GM19455 (cell line): ENCODE results near the gene TMA7.

ENCODE experiments used
- ATAC-seq: cut with Tn5 transposase; IDR thresholded peaks from one replicate; pipeline ENCODE4 v1.9.1; 2021; ENCODE audit not compliant: unreplicated experiment

TMA7 gene

DNA sequence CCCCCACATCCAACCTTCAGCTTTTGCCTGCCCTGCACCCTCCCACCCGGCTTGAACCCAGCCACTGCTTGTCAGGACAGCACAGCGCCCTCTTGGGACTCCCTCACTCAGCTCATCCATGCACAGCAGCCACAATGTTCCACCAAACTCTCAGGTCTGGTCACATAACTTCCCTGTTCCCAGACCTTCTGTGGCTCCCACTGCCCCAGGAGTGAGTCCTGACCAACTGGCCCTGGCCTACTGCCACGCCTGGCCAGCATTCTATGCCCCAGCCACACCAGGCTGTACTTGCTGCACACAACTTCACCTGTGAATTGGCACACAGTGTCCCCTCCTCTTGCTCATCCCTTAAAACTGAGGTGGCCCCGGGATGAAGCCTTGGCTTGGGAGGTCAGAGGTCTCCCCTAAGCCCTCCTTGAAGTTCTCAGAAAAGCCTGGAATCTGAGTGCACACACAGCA lies 31.2 kb upstream of the TMA7 start:
- no peak for ATAC-seq

DNA sequence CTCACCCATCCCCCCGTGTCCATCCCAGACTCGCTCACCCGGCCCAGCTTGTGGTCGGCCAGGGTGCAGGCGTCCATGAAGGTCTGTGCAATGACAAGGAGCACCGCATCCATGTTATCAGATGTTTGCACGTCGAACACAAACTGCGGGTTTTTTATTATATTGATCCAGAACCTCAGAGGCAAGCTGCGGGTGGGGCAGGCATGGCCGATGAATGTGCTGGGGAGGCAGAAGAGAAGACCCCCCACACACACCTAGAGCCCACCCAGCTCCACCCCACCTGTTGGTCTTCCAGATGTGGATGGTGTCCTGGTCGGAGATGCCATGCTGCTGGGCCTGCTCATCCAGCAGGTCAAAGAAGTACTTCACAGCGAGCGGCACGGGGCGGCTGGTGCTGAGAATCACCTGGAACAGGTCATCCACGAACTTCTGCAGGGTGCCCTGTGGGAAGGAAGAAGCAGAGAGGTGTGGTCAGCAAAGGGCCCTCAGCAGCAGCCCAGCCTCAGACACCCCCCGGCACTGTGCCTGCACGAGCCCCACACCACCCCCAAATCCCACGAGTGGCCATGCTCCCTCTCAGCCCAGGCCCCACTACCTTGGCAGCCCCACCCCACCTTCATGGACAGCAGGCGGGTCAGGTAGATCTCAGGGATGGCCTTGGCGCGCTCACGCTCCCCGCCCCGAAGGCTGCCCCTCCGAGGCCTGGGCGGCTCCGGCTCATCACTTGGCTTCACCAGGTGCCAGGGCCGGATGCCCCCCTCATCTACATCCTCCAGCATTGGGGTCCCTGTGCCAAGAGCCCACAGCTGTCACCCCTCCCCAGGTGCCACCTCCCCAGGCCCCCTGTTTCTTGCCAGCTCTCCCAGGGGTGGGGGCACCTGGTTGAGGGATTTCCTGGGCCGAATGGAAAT lies 30.5 kb upstream of the TMA7 start:
- ATAC-seq = no peak

DNA sequence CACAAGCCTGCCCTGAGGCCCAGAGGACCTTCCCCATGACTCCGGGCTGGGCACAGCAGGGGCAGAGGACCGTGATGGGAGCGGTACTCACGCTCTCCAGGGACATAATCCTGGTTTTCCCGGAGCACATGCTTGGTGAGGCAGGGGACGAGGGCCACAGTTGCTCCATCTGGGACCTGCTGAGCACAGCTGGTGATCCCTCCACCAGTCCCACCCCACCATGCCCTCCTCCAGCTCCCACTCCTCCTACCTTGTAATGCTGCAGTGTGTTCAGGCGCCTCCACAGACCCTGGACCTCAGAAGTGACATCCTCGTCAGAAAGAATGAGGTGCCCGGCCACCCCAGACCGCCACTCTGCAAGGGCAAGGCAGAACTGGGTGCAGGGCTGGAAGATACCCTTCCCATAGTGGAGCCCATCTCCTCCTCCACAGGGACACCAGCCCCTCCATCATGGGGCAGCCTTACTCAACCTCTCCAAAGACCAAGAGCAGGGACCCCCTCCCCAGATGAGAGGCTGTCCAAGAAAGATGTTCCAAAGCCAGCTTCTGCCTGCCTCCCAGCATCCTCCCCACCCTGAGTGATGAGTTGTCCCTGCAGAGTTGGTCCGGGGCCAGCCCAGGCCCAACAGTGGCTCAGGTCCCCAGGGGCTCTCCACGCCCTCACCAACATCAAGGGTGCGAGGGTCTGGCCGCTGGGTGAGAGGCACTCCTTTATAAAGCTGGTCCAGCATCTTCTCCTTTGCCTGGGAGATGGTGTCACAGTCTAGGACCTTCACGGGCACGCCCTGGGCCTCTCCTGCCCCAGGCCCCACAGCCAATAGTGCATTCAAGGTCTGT lies 29.6 kb upstream of the TMA7 start:
- ATAC-seq = no peak

DNA sequence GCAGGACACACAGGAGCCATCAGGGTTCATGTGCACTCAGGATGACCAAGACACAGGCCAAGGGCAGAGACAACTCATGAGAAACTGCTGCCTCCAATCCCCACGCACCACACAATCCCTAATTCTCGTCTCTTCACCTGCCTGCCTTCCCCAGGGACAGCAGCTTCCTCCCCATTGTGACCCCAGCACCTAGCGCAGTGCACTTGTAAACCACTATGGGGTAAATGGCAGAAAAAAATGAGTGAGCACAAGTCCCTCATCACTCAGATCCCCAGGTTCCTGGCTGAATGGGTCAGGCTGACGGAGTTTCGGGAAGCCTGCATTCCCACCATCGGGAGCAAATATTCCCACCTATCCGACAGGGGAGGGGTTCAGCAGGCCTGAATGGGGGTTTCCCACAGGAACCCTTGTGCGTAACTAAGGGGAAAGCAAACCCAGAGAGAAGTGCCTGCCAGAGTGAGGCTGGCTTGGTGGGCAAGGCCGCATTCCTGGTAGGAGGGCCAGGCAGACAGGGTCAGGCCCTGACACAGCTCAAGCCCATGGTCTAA lies 28.9 kb upstream of the TMA7 start:
- no peak for ATAC-seq

DNA sequence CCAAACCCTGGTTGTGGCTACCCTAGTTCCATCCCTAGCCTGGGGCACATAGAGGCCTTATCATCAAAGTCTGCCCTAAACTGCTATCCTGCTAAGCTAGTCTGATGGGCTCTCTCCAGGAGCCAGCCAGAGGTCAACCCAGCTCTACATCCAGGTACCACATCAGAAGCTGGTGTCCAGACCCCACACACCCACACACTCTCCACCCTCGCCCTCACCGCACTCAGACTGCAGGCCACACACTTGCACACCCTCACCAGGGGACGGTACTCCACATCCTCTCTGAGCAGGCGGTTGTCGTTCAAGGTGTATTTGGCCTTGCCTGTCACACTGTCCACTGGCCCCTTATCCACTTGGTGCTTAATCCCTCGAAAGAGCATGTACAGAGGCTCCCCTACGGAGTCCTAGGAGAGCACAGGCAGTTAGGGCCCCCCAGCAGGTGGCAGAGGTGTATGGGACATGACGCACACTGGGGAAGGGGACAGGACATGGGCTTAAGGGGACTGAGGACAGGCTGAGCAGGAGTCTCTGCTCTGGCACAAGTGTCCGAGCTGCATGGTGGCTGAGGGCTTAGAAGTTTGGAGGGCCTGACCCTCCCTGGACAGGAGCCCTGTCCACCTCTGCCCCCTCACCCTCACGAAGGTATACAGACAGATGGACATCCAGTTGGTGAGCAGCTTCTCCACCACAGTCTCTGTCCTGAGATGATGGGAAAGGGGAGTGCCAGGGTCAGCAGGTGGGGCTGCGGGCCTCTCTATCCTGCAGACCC lies 28.3 kb upstream of the TMA7 start:
- no peak for ATAC-seq

DNA sequence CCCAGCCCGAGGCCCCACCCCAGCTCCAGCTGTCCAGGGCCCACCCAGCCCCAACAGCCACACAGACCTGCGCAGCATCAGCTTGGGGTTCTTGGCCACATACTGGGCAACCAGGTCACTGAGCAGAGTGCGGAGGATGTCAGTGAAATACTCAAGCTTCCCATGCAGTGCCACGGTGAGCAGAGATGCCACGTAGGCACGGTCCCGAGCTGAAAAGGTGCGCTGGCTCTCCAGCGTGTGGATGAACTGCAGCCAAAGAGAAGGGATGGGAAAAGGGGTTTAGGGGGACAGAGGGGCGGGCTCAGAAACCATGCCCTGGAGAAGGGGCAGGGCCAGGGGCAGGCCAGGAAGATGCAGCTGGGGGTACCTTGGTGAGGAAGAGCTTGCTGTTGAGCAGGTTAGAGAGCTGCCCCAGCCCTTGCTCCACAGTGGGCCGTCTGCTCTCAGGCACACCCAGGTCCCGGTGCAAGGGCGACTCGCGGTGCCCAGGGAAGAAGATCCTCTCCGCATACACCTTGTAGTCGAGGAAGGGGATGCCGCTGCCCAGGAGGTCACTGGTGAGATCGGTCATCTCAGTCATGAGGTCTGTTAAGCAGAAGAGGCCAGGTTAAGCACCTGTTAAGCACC lies 27.6 kb upstream of the TMA7 start:
- no peak for ATAC-seq

DNA sequence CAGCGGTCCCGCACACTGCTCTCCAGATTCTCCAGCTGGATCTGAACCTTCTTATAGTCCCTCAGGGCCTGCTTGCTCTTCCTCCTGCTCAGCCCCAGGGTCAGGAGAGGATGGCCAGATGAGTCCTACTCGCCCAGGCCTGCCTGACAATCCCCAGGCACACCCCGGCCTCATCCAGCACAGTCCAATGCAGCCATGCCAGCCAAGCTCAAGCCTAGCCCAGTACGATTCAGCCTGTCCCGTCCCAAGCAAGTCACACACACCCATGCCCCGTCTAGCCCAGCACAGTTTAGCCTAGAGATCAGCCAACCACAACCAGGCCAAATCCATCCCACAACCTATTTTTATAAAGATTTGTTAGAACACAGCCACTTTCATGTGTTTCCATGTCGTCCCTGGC lies 27.0 kb upstream of the TMA7 start:
- ATAC-seq = no peak

DNA sequence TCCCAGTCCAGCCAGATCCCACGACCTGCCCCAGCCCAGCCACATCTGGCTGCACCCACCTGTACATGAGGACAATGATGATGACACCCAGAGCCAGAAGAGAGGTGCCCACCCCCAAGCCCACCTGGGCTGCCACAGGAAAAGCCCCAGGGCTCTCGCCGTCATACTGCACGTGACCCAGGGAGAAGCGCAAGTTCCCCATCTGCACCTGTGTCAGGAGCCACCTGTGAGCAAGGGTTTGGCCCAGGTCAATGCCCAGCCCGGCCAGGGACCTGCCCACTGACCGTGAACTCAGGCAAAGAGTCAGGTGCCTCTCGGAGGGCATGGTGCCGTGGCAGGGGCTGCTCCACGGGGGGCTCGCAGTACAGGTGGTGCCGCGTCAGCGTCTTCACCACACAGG lies 26.4 kb upstream of the TMA7 start:
- ATAC-seq = no peak

DNA sequence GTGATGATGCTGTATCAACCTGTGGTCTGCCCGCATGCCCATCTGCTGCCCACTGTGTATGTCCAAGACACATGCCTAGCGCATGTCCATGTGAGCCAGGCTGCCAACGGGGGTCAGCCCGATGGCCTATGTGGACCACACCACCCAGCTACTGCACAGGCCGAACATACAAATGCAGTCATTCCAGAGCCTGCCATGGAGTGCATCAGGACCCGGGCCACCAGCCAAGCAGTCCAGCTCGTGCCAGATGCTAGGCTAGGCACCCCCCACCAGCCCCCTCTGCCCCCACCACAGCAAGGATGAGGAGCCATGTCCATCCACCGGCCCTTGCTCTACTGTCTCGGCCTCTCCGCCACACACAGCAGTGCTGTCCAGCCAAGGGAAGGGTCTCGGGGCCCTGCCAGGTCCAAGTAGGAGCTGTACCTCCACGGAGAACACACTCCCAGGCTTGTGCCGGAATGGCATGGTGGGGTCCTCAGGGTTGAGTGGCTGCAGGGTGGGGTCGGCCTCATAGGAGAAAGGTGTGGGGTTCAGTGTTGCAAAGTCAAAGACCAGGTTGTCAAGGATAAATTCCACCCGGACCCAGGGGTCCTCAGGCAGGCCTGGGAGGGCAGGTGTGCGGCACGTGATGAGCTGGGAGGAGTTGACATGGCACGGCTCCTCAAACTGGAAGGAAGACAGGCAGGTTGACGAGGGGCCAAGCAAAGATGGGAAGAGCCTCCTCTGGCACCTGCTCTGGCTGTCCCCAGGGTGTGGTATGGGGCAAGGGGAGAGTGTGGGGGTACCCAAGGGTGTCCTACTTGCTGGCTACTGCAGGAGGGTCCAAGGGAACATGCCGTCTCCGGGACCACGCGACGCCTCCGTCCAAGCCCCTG lies 25.4 kb upstream of the TMA7 start:
- no peak for ATAC-seq

DNA sequence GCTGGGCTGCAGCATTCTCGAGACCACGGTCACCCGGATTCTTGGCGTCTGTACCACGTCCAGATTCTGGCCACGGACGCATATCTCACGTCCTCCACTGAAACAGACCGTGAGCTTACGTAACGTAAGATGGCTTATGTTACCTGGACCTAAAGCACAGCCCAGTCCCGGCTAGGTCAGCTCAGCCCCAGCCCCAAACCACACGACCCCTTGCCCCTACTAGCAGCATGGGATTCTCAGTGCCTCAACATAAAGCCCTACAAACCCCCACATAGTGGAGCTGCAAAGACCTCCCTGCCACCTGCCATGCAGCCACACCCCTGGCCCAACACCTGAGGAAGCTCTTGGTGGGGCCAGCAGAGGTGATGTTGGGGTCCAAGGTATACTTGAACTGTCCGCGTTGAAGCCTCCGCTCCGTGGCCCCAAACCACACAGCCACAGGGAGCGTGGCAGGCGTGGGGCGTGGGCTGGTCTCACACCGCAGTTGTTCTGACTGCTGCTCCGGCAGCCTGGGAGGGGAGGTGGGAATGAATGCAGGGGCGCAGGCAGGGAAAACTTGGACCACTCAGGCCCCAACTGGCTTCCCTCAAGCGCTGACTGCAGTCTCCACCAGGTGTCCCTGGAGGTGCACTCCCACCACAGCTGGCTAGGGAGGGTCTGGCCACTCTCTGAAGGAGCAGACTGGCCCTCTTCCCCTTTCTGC lies 24.7 kb upstream of the TMA7 start:
- ATAC-seq = no peak

DNA sequence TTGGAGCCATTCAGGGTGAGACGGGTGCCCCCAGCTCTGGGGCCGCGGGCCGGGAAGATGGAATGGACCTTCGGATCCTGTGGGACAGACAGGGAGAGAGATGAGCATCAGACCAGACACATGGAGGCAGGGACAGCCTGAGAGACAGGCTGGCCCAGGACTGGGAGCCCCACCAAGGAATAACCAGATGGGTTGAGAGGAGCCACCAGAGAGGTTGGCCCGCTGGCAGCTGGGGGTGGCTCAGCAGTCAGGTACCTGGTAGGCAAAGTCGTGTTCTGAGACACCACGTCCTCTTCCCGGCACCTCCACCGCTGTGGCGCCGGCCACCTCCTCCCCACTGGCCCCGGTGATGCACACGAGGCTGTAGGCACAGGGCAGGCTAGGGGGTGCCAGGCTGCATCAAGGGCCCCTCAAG lies 24.0 kb upstream of the TMA7 start:
- no peak for ATAC-seq

DNA sequence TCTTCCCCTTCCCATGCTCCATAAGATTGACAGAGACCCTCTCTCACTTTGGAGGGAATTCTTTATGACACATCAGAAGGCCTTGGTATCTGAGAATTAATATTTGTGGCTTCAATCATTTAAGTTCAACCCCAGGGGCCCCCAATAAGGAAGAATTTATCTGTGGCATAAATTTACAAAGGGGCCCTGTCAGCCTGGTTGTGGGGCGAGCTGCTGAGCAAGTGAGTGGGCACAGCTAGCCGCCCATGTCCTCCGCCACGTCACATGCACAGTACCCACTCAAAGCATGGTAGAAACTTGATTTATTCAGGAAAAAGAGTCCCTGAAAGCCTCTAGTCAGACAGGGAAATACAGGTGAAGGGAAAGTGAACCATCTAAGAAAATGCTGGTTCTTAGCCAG lies 23.5 kb upstream of the TMA7 start:
- no peak for ATAC-seq

DNA sequence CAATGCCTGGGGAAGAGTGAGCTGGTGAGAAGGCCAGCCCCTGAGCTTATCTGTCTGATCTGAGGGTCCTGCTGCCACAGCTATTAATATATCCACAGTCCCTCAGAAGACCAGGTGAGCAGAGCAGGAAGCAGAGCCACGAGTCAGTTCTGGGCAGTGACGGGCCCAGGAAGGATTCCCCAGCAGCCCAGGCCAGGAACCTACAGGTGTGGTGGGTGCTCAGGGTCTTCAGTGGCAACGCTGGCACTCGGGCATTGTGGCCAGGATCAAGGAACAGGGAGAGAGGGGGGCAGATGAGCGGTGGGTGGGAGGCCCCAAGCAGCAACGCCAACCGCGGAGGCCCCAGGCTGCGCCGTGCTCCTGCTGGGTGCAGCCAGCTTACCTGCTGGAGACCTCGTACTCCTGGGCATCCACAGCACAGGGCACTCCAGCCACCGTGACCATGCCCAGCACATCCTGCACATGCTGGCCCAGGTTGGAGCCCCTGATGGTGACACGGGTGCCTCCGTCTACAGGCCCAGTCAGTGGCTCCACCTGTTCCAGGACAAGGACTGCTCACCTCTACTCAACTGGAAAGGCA lies 22.4 kb upstream of the TMA7 start:
- no peak for ATAC-seq

DNA sequence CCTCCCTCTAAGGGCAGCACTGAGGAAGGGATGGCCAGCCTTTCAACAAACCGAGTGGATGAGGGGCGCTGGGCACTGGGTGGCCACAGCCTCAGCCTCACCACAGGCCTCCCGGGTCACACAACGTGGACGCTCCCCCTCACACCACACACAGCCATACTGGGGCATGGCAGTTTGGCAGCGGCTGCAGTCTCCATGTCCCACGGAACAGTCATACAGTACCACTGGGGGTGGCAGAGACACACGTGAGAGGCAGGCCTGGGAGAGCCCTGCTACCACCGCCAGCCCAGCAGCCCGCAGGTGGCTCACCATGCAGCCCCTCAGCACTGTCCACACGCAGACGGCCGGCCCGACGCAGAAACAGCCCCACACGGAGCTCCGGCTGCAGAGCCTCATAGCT lies 21.9 kb upstream of the TMA7 start:
- no peak for ATAC-seq

DNA sequence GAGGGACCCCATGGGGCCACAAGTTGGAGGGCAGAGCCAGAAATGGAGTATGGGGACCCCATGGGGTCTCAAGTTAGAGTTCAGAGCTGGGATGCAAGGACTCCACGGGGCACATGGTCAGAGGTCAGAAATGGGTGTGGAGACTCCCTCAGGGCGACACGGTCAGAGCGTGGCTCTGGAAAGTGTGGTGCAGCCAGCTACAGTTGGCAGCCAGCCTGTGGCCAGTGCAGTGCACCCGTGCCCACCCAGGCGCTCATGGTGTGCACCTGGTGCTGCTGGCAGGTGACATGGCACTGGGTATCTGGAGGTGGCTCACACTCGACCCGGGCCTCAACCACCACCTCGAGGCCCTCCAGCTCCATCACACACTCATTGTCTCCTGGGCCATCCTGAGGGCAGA lies 21.4 kb upstream of the TMA7 start:
- ATAC-seq = no peak

DNA sequence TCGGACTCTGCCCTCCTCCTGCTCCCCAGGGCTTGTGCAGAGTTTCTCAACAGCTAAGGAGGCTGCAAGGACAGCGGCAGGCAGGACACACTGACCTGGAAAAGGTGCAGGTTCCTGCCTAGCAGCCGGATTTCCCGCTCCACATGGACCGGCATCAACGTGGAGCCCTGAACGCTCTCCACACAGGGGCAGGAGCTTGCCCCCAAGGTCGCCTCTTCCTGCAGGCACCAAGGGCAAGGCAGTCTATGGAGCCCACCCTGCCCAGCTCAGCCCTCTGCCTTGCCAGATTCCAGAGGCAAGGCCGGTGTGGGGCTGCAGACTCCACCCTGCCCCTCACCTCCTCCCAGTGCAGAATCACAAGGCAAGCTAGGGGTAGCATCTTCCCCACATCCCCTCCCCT lies 20.9 kb upstream of the TMA7 start:
- ATAC-seq = no peak

DNA sequence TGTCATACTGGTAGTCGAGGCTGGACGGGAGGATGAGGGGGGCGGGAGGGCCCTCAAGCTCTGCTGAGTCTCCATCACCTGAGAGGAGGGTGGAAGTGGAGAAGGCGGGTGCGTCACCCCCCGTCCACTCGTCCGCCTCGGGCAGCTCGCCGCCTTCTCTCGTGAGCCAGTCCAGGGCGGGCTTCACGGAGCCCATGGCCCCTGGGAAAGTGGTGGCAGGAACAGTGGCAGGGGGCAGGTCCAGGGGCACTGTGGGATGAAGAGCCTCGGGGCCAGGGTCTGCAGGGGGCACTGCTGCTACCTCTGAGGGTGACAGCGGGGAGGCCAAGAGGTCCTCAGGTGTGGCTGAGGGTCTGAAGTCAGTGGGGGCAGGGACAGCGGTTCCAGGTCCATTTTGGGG lies 20.5 kb upstream of the TMA7 start:
- ATAC-seq = no peak

DNA sequence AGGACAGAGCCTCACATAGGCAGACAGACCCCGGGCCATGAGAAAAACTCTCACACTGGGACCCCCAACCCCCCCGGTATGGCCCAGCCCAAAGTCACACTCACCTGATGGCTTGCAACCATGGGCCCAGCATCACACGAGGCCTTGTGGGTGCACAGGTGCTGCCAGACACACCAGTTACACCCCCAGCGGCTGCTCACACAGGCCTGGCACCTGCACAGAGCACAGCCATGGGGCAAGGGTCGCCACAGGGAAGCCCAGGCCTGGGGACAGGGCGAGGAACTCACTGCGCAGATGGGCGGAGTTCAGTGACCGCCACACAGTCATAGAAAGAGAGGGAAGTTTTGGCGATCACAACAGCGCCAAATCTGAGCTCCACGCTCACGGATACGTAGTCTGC lies 19.5 kb upstream of the TMA7 start:
- ATAC-seq = no peak

DNA sequence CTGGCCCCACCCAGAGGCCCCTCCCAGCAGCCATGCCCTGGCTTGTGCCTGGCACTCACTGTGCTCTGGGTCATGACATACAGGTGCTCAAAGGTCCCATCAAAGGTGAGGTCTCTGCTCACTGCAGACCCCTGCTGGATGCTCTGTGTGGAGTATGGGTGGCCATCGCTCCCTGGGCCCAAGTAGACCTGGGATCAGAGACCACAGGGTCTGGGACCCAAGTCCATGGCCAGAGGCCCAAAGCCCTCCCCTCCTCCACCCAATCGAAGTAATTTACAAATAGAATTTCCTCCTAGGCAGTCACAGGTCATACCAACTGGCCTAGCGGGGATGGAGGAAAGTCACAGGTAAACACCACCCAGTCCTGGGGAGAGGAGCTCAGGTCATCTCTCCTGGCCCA lies 17.8 kb upstream of the TMA7 start:
- no peak for ATAC-seq
